Endothelial cell (in vitro differentiated cells): Measurements from ENCODE around the gene SDR9C7. TPM values are rescaled to one million over a fixed set of nuclear protein-coding genes. Genes with fewer than 3 reads are reported as not detected.
A peak's percentile ranks its signal among the peaks of the same experiment; 100 is the strongest.
"Not testable (repeated sequence)": the region's sequence is repeated elsewhere in the genome, so short reads cannot be mapped to it uniquely, and the experiment has no call there.

Source experiments
- DNase-seq: peaks from one replicate; pipeline ENCODE4 v3.0.0; 2021; ENCODE audit warnings: low spot score
- H3K27ac Mint-ChIP-seq: one replicate; pipeline ENCODE4 v1.8.0; 2021; ENCODE audit warnings: mixed read lengths, inconsistent platforms; ENCODE audit not compliant: unreplicated experiment
- H3K27me3 Mint-ChIP-seq: one replicate; pipeline ENCODE4 v1.8.0; 2021; ENCODE audit warnings: mild to moderate bottlenecking, moderate library complexity, mixed read lengths, inconsistent platforms; ENCODE audit not compliant: unreplicated experiment
- H3K36me3 Mint-ChIP-seq: one replicate; pipeline ENCODE4 v1.8.0; 2021; ENCODE audit warnings: mild to moderate bottlenecking, low read depth, mixed read lengths, inconsistent platforms; ENCODE audit not compliant: unreplicated experiment
- H3K4me1 Mint-ChIP-seq: one replicate; pipeline ENCODE4 v1.8.0; 2021; ENCODE audit warnings: mild to moderate bottlenecking, mixed read lengths, inconsistent platforms; ENCODE audit not compliant: unreplicated experiment
- H3K4me3 Mint-ChIP-seq: one replicate; pipeline ENCODE4 v1.8.0; 2021; ENCODE audit warnings: mild to moderate bottlenecking, mixed read lengths, inconsistent platforms; ENCODE audit not compliant: unreplicated experiment
- H3K9me3 Mint-ChIP-seq: one replicate; pipeline ENCODE4 v1.8.0; 2021; ENCODE audit warnings: mixed read lengths, inconsistent platforms; ENCODE audit not compliant: unreplicated experiment
- CTCF ChIP-seq: fragments of 200-600 bp; sonication (generic); IDR thresholded peaks from one replicate; pipeline ENCODE4 v1.5.0; 2021; ENCODE audit warnings: antibody characterized with exemption; ENCODE audit not compliant: unreplicated experiment
- total RNA-seq: library from RNA; stranded (reverse); fragmentation: NEBNext Ultra II Directional; extraction: Animal tissue kit (Norgen Biotek cat#: 25700); gene quantifications from one replicate; pipeline ENCODE4 v1.2.1, GENCODE V29; 2021; ENCODE audit not compliant: unreplicated experiment

SDR9C7 gene
- total RNA-seq, 1 donor from 2014 or later, result not detected

DNA sequence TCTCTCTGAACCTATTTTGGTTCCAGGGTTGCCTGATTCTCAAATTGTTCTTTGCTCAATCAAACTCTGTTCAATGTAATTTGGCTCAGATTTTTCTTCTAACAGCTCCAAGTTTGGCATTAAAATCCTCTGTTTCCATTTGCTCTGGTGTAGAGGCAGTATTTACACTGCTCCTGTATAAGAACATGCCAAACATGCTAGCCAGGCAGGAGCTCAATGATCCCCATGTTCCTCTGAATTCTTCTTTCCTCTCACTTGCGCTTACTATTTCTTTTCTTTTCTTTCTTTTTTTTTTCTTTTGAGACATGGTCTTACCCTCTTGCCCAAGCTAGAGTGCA lies 17.2 kb downstream of the SDR9C7 start:
- DNase-seq, result no peak
- Mint-ChIP-seq H3K9me3 (peaks cover 1% of the 10 kb centered on the region), H3K4me3 (no peak overlapping the region), H3K27ac (no peak overlapping the region), H3K4me1 (no peaks in the 10 kb centered on the region), H3K36me3 (peaks cover under 1% of the 10 kb centered on the region), H3K27me3 (no peaks in the 10 kb centered on the region)
- TF ChIP-seq CTCF, result no peak

DNA sequence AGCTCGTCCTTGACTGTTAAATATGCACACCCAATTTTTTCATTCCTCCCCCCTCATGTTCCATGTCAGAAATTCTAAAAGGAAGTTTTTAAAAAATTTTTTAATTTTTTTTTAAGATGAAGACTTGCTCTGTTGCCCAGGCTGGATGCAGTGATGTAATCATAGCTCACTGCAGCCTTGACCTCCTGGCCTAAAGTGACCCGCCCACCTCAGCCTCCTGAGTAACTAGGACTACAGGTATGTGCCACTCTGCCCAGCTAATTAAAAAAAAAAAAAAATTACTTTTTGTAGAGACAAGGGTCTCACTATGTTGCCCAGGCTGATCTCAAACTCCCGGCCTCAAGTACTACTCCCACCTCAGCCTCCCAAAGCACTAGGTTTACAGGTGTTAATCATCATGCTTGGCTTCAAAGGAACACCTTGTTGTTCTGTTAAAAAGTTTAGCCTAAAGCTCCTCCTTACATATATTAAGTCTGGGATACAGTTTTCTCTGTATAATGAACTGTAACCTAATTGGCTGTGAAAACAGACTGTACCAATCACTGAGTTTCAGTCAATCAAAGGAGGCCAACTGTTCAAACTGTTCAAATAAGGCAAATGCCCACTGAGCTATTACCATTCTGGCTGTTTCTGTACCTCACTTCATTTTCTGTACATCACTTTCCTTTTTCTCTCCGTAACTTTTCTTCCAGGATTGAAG lies 17.8 kb downstream of the SDR9C7 start:
- no peak for DNase-seq
- TF ChIP-seq CTCF, result no peak
- no peaks in the 10 kb centered on the region for H3K27me3 Mint-ChIP-seq
- H3K9me3 Mint-ChIP-seq, result peaks cover 4% of the 10 kb centered on the region
- H3K4me3 Mint-ChIP-seq, result no peak overlapping the region
- no peak overlapping the region for H3K27ac Mint-ChIP-seq
- no peaks in the 10 kb centered on the region for H3K4me1 Mint-ChIP-seq
- peaks cover 3% of the 10 kb centered on the region for H3K36me3 Mint-ChIP-seq

DNA sequence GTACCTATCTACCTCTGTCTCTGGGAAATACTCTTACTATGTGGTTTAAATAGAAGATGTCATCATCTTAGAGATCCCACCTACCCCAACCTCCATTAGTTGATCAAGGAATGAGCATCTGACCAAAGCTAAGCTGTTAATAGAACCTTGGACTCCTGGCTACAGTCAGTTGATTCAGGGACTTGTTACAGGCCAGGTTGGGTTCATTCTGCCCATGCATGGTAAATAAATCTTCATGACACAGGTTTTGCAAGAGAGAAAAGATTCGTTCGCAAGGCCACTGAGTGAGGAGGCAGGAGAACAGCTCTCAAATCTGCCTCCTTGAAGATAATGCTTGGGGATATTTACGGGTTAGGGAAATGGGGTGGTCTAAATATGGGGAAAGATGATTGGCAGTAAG lies 19.5 kb downstream of the SDR9C7 start:
- H3K36me3 Mint-ChIP-seq, result peaks cover 4% of the 10 kb centered on the region
- TF ChIP-seq CTCF, result no peak
- H3K9me3 Mint-ChIP-seq, result peaks cover 12% of the 10 kb centered on the region
- H3K4me1 Mint-ChIP-seq, result no peaks in the 10 kb centered on the region
- H3K27me3 Mint-ChIP-seq, result no peaks in the 10 kb centered on the region
- no peak for DNase-seq
- peak overlapping the region; percentile 23 for H3K4me3 Mint-ChIP-seq
- no peak overlapping the region for H3K27ac Mint-ChIP-seq

DNA sequence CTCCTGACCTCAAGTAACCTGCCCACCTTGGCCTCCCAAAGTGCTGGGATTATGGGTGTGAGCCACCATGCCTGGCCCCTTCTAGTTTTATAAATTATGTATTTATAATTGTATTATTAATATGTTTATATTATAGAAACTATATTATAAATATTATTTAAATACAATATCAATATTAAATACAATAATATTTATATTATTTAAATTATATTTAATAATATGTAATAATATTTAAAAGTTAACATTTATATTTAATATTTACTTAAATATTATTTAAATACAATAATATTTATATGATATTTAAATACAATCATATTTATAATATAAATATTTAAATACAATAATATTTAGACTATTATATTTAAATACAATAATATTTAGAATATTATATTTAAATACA lies 20.0 kb downstream of the SDR9C7 start:
- H3K4me3 Mint-ChIP-seq, result no peak overlapping the region
- no peak for TF ChIP-seq CTCF
- H3K9me3 Mint-ChIP-seq, result peaks cover 14% of the 10 kb centered on the region

GRCh38 chr12:56909403-56909802 lies 24.8 kb downstream of the SDR9C7 start:
- DNase-seq, H3K4me1 Mint-ChIP-seq, H3K27ac Mint-ChIP-seq, H3K4me3 Mint-ChIP-seq, H3K27me3 Mint-ChIP-seq: not testable (repeated sequence)
- H3K36me3 Mint-ChIP-seq, result peaks cover 13% of the 10 kb centered on the region
- peaks cover 21% of the 10 kb centered on the region for H3K9me3 Mint-ChIP-seq

More for the DNA sequence above, 20.0 kb downstream of the SDR9C7 start:
- no peaks in the 10 kb centered on the region for H3K4me1 Mint-ChIP-seq
- no peak for DNase-seq
- no peaks in the 10 kb centered on the region for H3K27me3 Mint-ChIP-seq
- H3K27ac Mint-ChIP-seq, result no peak overlapping the region
- peaks cover 6% of the 10 kb centered on the region for H3K36me3 Mint-ChIP-seq
